M059J (cell line): ENCODE measurements around the gene CYFIP1. TPM values are rescaled to one million over a fixed set of nuclear protein-coding genes. Genes with fewer than 3 reads are reported as not detected.

ENCODE experiments used
- total RNA-seq: library from RNA; depleted of rRNA; stranded (reverse); fragments of >200 nt; shearing (Covaris generic); gene quantifications from 2 replicates; pipeline ENCODE4 v1.2.3, GENCODE V29; 2014; rRNA removed

CYFIP1 gene
- total RNA-seq, 1 experiment from 2014 or later: 75.5 TPM

Other genes starting within 250 kb of the CYFIP1 start
- 14.6 and 26.3 TPM in 2 replicates for gene NIPA1, start 193.7 kb downstream of the CYFIP1 start, total RNA-seq
- gene NIPA2, start 141.7 kb downstream of the CYFIP1 start, total RNA-seq: 99.7 and 120 TPM in 2 replicates
- gene TUBGCP5, start 59.2 kb upstream of the CYFIP1 start, total RNA-seq: 20.2 and 20.8 TPM in 2 replicates
- gene GOLGA6L1, start 156.5 kb upstream of the CYFIP1 start, total RNA-seq: not detected in 2 replicates